LNCAP (cell line): ENCODE measurements around the gene AIFM1.

Source experiments
- CTCF ChIP-seq: fragments of 450-650 bp; IDR thresholded peaks from 2 replicates; pipeline ENCODE4 v1.5.1; 2017; ENCODE audit warnings: mild to moderate bottlenecking

AIFM1 gene

GRCh38 chrX:130083107-130083490 lies 82.5 kb downstream of the AIFM1 start:
- TF ChIP-seq CTCF = no peak

- no peak for TF ChIP-seq CTCF
These were observed 83.2 kb downstream of the AIFM1 start for GRCh38 chrX:130082244-130083106.

- no peak for TF ChIP-seq CTCF
These were observed 84.1 kb downstream of the AIFM1 start for GRCh38 chrX:130081421-130082045.

- TF ChIP-seq CTCF = no peak
These were observed 84.8 kb downstream of the AIFM1 start for GRCh38 chrX:130080791-130081367.

GRCh38 chrX:130079824-130080406 lies 85.7 kb downstream of the AIFM1 start:
- peak; percentile 56 for TF ChIP-seq CTCF
